EL (cell line): ENCODE measurements around the gene CYTH1.

Experiments
- DNase-seq: peaks from one replicate; pipeline ENCODE4 v3.0.0-alpha.2; 2016

Gene CYTH1

GRCh38 chr17:78803186-78803845 lies 21.2 kb upstream of the CYTH1 start:
- DNase-seq: no peak

- no peak for DNase-seq
Measured at GRCh38 chr17:78802459-78802858, 20.4 kb upstream of the CYTH1 start.

- DNase-seq: no peak
Measured at GRCh38 chr17:78802008-78802407, 19.9 kb upstream of the CYTH1 start.

- DNase-seq: no peak
Measured at GRCh38 chr17:78800132-78800931, 18.3 kb upstream of the CYTH1 start.

GRCh38 chr17:78798695-78799559 lies 16.9 kb upstream of the CYTH1 start:
- DNase-seq: no peak

- DNase-seq: no peak
Measured at GRCh38 chr17:78797691-78798585, 15.9 kb upstream of the CYTH1 start.

- no peak for DNase-seq
Measured at GRCh38 chr17:78797213-78797612, 15.1 kb upstream of the CYTH1 start.

GRCh38 chr17:78796517-78796900 lies 14.4 kb upstream of the CYTH1 start:
- DNase-seq: no peak

GRCh38 chr17:78795861-78796516 lies 13.9 kb upstream of the CYTH1 start:
- DNase-seq: no peak

GRCh38 chr17:78794864-78795640 lies 13.0 kb upstream of the CYTH1 start:
- DNase-seq: no peak

GRCh38 chr17:78794399-78794798 lies 12.3 kb upstream of the CYTH1 start:
- no peak for DNase-seq

GRCh38 chr17:78793968-78794367 lies 11.9 kb upstream of the CYTH1 start:
- no peak for DNase-seq

- DNase-seq: no peak
Measured at GRCh38 chr17:78793415-78793814, 11.3 kb upstream of the CYTH1 start.

- DNase-seq: no peak
Measured at GRCh38 chr17:78791840-78792709, 10.0 kb upstream of the CYTH1 start.

- no peak for DNase-seq
Measured at GRCh38 chr17:78790552-78790951, 8.5 kb upstream of the CYTH1 start.

GRCh38 chr17:78789663-78790181 lies 7.6 kb upstream of the CYTH1 start:
- DNase-seq: peak; percentile 59

GRCh38 chr17:78789149-78789662 lies 7.1 kb upstream of the CYTH1 start:
- DNase-seq: no peak

- DNase-seq: no peak
Measured at GRCh38 chr17:78788451-78788850, 6.4 kb upstream of the CYTH1 start.

GRCh38 chr17:78787444-78787843 lies 5.4 kb upstream of the CYTH1 start:
- DNase-seq: no peak

GRCh38 chr17:78785663-78786057 lies 3.6 kb upstream of the CYTH1 start:
- no peak for DNase-seq
